ENCODE results near the gene BTN3A1.
"Not testable (repeated sequence)": the region's sequence is repeated elsewhere in the genome, so short reads cannot be mapped to it uniquely, and the experiment has no call there.

BTN3A1 gene

GRCh38 chr6:26432627-26433201 lies 30.6 kb downstream of the BTN3A1 start:
- H3K4me3 ChIP-seq (ENCODE audit: low read depth, low read length), result no peak overlapping the region
- TF ChIP-seq CTCF (IDR thresholded peaks at IDR 0.05; ENCODE audit: low read depth, low read length), result no peak

- H3K4me3 ChIP-seq (ENCODE audit: low read depth, low read length), result not testable (repeated sequence)
These were observed 31.6 kb downstream of the BTN3A1 start for GRCh38 chr6:26433680-26434079.

- TF ChIP-seq CTCF (IDR thresholded peaks at IDR 0.05; ENCODE audit: low read depth, low read length), result no peak
- H3K4me3 ChIP-seq (ENCODE audit: low read depth, low read length), result no peak overlapping the region
These were observed 33.9 kb downstream of the BTN3A1 start for GRCh38 chr6:26436018-26436417.

GRCh38 chr6:26437550-26437949 lies 35.5 kb downstream of the BTN3A1 start:
- no peak for TF ChIP-seq CTCF (IDR thresholded peaks at IDR 0.05; ENCODE audit: low read depth, low read length)

GRCh38 chr6:26438000-26438399 lies 35.9 kb downstream of the BTN3A1 start:
- no peak overlapping the region for H3K4me3 ChIP-seq (ENCODE audit: low read depth, low read length)
- no peak for TF ChIP-seq CTCF (IDR thresholded peaks at IDR 0.05; ENCODE audit: low read depth, low read length)

More at GRCh38 chr6:26437550-26437949, 35.5 kb downstream of the BTN3A1 start:
- no peak overlapping the region for H3K4me3 ChIP-seq (ENCODE audit: low read depth, low read length)

- TF ChIP-seq CTCF (IDR thresholded peaks at IDR 0.05; ENCODE audit: low read depth, low read length), result no peak
- peak overlapping the region; percentile 75 for H3K4me3 ChIP-seq (ENCODE audit: low read depth, low read length)
These were observed 37.4 kb downstream of the BTN3A1 start for GRCh38 chr6:26439151-26440125.

GRCh38 chr6:26440977-26441358 lies 38.9 kb downstream of the BTN3A1 start:
- H3K4me3 ChIP-seq (ENCODE audit: low read depth, low read length), result peak overlapping the region; percentile 75
- no peak for TF ChIP-seq CTCF (IDR thresholded peaks at IDR 0.05; ENCODE audit: low read depth, low read length)
